NCI-H2107 treated with DMSO at 0.1 percent for 48 hours (cell line): ENCODE measurements around the gene SH2D4B.
"Not testable (repeated sequence)": the region's sequence is repeated elsewhere in the genome, so short reads cannot be mapped to it uniquely, and the experiment has no call there.

ENCODE experiments used
- DNase-seq: peaks from one replicate; lab custom pipeline; 2025; ENCODE audit not compliant: unreplicated experiment; lab: John Stamatoyannopoulos, UW

SH2D4B gene

GRCh38 chr10:80542053-80542452 is 4.4 kb downstream of the SH2D4B start:
- no peak for DNase-seq

GRCh38 chr10:80542652-80543318 is 5.1 kb downstream of the SH2D4B start:
- no peak for DNase-seq

GRCh38 chr10:80543319-80543672 is 5.6 kb downstream of the SH2D4B start:
- not testable (repeated sequence) for DNase-seq

GRCh38 chr10:80544316-80544953 is 6.7 kb downstream of the SH2D4B start:
- no peak for DNase-seq

- DNase-seq = no peak
Measured at GRCh38 chr10:80545258-80545881, 7.7 kb downstream of the SH2D4B start.

GRCh38 chr10:80552151-80552646 is 14.5 kb downstream of the SH2D4B start:
- peak; percentile 14 for DNase-seq

- no peak for DNase-seq
Measured at GRCh38 chr10:80553436-80553835, 15.7 kb downstream of the SH2D4B start.

GRCh38 chr10:80554050-80554449 is 16.3 kb downstream of the SH2D4B start:
- no peak for DNase-seq

GRCh38 chr10:80555415-80555814 is 17.7 kb downstream of the SH2D4B start:
- no peak for DNase-seq

- no peak for DNase-seq
Measured at GRCh38 chr10:80561950-80562349, 24.2 kb downstream of the SH2D4B start.

- no peak for DNase-seq
Measured at GRCh38 chr10:80567292-80567691, 29.6 kb downstream of the SH2D4B start.

- DNase-seq = no peak
Measured at GRCh38 chr10:80569131-80569895, 31.6 kb downstream of the SH2D4B start.

GRCh38 chr10:80571352-80571751 is 33.6 kb downstream of the SH2D4B start:
- DNase-seq = no peak

GRCh38 chr10:80579181-80579763 is 41.6 kb downstream of the SH2D4B start:
- no peak for DNase-seq

GRCh38 chr10:80579849-80580637 is 42.3 kb downstream of the SH2D4B start:
- no peak for DNase-seq

- no peak for DNase-seq
Measured at GRCh38 chr10:80580638-80581468, 43.2 kb downstream of the SH2D4B start.

GRCh38 chr10:80581469-80581835 is 43.8 kb downstream of the SH2D4B start:
- DNase-seq = no peak

- DNase-seq = no peak
Measured at GRCh38 chr10:80582286-80582960, 44.7 kb downstream of the SH2D4B start.

GRCh38 chr10:80583685-80584084 is 46.0 kb downstream of the SH2D4B start:
- DNase-seq = no peak
